Ovary (tissue), 9 donors: ENCODE results near the gene C19orf12. TPM values are rescaled to one million over a fixed set of nuclear protein-coding genes. Genes with fewer than 3 reads are reported as not detected.

ENCODE experiments used
- DNase-seq, 5 donors: peaks; one replicate each; pipeline ENCODE4 v3.0.0-alpha.2; 2019 to 2020
- H3K27ac ChIP-seq, 2 donors: fragments of 200-600 bp; one replicate each; pipeline versions ENCODE4 v1.5.1 to v1.8.0; 2019 to 2022
- H3K27me3 ChIP-seq: fragments of 200-600 bp; one replicate; pipeline ENCODE4 v1.8.0; 2022
- H3K36me3 ChIP-seq: fragments of 200-600 bp; sonication (generic); one replicate; pipeline ENCODE4 v1.5.1; 2019
- H3K4me1 ChIP-seq: one replicate; pipeline ENCODE4 v1.8.1; 2013; ENCODE audit warnings: mild to moderate bottlenecking, moderate library complexity; ENCODE audit not compliant: insufficient read depth
- H3K4me3 ChIP-seq: fragments of 200-600 bp; sonication (generic); one replicate; pipeline ENCODE4 v1.5.1; 2017
- H3K9me3 ChIP-seq, 2 donors: fragments of 200-600 bp in 1 of 2; sonication (generic) in 1 of 2; one replicate each; pipeline versions ENCODE4 v1.5.1 to v1.8.1; 2013 to 2019; ENCODE audit warnings: mild to moderate bottlenecking in 1 of 2, moderate library complexity in 1 of 2
- EP300 ChIP-seq: sonication (generic); formaldehyde crosslinking; IDR thresholded peaks from one replicate; pipeline ENCODE4 v1.6.1; 2017; ENCODE audit warnings: antibody characterized with exemption
- POLR2A ChIP-seq: fragments of 450-650 bp; IDR thresholded peaks from one replicate; pipeline ENCODE4 v1.6.1; 2017; ENCODE audit warnings: antibody characterized with exemption, mild to moderate bottlenecking, moderate library complexity
- WGBS, 3 donors: extraction: QIAGEN DNeasy Blood & Tissue Kit in 1 of 3; methylation state at CpG; one replicate each; pipeline versions ENCODE4 v1.1.5 to v1.1.7; 2013 to 2017; 5-methylcytosine and 5-hydroxymethylcytosine counted together
- intact Hi-C, 4 donors: fragments of 100-400 bp; cut with DNase I; formaldehyde crosslinking; loops; one replicate each; pipeline versions ENCODE4 v1.11.0 to v1.15.1; 2022 to 2023
- polyA plus RNA-seq, 2 donors: library from polyadenylated mRNA; stranded (reverse); fragments of 200-250 nt in 1 of 2; fragments of 350-450 nt in 1 of 2; fragmentation: Illumina TruSeq in 1 of 2; extraction: RNeasy Lipid Tissue Mini Kit (QIAGEN cat#74804) in 1 of 2; gene quantifications; one replicate each; pipeline ENCODE4 v1.2.3, GENCODE V29; 2013 to 2014
- total RNA-seq, 7 donors: library from RNA; depleted of rRNA in 2 of 7; stranded (reverse); fragments of >200 nt in 2 of 7; fragmentation: NEBNext Ultra II Directional in 3 of 7; extraction: Animal tissue kit (Norgen Biotek cat#: 25700) in 3 of 7; gene quantifications; one replicate each; pipeline versions ENCODE4 v1.1.0 to v1.2.4, GENCODE V29; 2016 to 2023
- TF ChIP-seq, protein P1 (sequence below), 3 donors: fragments of 450-650 bp in 2 of 3; fragments of 200-600 bp in 1 of 3; IDR thresholded peaks; one replicate each; pipeline versions ENCODE4 v1.5.1 to v1.8.0; 2016 to 2022; ENCODE audit warnings: antibody characterized with exemption in 3 of 3, mild to moderate bottlenecking in 1 of 3
- donor health status: DM: no; HTN: no; CAD: no; lungs with moderate emphysema.
- donor health status: DM: no; HTN: no; CAD: no.
- donor health status: Bipolar disorder and iron deficiency.
- donor health status: DM: yes; HTN: yes; CAD: no.
- donor health status: DM: no; HTN: no; CAD: no.
- donor health status: DM: yes; HTN: yes; CAD: no.

C19orf12 gene
- total and polyA plus RNA-seq, 9 donors = 15.6 to 33.6 (median 24.1) TPM

DNA sequence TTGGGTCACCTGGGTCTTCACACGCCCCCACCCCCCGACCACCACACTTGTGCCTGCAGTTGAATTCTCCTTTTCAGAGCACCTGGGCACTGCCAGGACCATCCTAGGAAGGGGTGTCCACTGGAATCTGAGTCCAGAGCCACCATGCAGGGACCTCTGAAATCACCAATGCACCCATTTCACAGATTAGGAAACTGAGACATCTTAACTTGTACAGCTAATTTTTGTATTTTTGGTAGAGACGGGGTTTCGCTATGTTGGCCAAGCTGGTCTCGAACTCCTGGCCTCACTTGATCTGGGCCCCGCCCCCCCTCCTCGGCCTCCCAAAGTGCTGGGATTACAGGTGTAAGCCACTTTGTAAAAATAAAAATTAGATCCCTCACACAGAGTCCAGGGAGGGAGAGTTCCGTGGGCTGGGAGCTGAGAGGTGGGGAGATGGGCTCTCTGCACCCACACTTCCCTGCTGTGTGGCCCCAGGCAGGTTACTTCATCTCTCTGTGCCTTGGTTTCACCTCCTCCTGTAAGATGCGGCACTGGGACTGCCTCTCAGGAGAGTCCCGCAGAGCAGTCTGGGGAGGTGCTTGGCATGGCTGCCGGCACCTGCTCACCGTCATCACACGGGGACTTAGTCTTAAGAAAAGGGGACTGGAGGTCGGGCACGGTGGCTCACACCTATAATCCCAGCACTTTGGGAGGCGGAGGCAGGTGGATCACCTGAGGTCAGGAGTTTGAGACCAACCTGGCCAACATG is 45.9 kb upstream of the C19orf12 start:
- TF ChIP-seq, protein P1, sequence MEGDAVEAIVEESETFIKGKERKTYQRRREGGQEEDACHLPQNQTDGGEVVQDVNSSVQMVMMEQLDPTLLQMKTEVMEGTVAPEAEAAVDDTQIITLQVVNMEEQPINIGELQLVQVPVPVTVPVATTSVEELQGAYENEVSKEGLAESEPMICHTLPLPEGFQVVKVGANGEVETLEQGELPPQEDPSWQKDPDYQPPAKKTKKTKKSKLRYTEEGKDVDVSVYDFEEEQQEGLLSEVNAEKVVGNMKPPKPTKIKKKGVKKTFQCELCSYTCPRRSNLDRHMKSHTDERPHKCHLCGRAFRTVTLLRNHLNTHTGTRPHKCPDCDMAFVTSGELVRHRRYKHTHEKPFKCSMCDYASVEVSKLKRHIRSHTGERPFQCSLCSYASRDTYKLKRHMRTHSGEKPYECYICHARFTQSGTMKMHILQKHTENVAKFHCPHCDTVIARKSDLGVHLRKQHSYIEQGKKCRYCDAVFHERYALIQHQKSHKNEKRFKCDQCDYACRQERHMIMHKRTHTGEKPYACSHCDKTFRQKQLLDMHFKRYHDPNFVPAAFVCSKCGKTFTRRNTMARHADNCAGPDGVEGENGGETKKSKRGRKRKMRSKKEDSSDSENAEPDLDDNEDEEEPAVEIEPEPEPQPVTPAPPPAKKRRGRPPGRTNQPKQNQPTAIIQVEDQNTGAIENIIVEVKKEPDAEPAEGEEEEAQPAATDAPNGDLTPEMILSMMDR (IDR thresholded peaks at IDR 0.05) = no peak
- TF ChIP-seq EP300 = no peak
- no peak for TF ChIP-seq POLR2A
- no peak for DNase-seq
- Histone ChIP-seq H3K4me3 (no peak overlapping the region), H3K9me3 (no peaks in the 10 kb centered on the region), H3K27ac (no peak overlapping the region), H3K36me3 (no peaks in the 10 kb centered on the region), H3K27me3 (no peaks in the 10 kb centered on the region), H3K4me1 (no peaks in the 10 kb centered on the region)
- 85 to 91% (median 90%) methylated on average over 16 of the region's 16 CpGs for WGBS, 3 donors
- intact Hi-C loops = loop anchor here in 1 of 4 donors (10.0 kb wide), 1 partner anchor 114 kb away; no protein-coding TSS in a partner anchor

DNA sequence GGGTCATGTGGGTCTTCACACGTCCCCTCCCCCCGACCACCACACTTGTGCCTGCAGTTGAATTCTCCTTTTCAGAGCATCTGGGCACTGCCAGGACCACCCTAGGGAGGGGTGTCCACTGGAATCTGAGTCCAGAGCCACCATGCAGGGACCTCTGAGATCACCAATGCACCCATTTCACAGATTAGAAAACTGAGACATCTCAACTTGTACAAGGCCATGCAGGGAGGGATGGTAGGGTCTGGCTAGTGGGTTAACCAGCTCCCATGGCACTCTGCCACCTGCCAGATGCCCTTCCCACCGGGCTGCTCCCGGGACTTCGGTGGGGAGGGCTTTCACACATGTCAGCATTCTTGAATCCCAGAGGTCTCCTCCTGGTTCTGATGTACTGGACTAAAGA is 44.3 kb upstream of the C19orf12 start:
- WGBS, 3 donors = 52 to 68% (median 63%) methylated on average over 5 of the region's 5 CpGs

DNA sequence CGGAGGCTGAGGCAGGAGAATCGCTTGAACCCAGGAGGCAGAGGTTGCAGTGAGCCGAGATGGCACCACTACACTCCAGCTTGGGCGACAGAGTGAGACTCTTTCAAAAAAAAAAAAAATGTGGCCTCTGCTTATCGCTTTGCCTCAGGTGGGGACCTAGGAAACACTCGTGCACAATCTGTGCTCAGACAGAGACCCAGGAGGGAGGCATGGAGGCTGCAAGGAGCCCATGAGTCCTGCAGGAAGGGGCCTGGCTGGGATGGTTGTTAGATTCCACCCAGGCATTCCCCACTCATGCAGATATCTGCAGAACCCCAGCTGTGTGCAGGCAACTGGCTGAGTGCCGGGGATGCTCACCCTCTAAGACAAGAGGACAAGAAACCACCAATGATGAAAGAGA is 43.8 kb upstream of the C19orf12 start:
- TF ChIP-seq, protein P1 (IDR thresholded peaks at IDR 0.05) = no peak
- no peak for TF ChIP-seq POLR2A
- TF ChIP-seq EP300 = no peak
- H3K4me1 ChIP-seq = no peaks in the 10 kb centered on the region

More for the DNA sequence above, 44.3 kb upstream of the C19orf12 start:
- intact Hi-C loops = no loop called here
- TF ChIP-seq POLR2A (no peak), EP300 (no peak)
- TF ChIP-seq, protein P1 (IDR thresholded peaks at IDR 0.05) = no peak
- Histone ChIP-seq H3K27me3 (no peaks in the 10 kb centered on the region), H3K4me1 (no peaks in the 10 kb centered on the region), H3K36me3 (no peaks in the 10 kb centered on the region), H3K9me3 (no peaks in the 10 kb centered on the region), H3K27ac (no peak overlapping the region), H3K4me3 (no peak overlapping the region)
- DNase-seq = no peak

DNA sequence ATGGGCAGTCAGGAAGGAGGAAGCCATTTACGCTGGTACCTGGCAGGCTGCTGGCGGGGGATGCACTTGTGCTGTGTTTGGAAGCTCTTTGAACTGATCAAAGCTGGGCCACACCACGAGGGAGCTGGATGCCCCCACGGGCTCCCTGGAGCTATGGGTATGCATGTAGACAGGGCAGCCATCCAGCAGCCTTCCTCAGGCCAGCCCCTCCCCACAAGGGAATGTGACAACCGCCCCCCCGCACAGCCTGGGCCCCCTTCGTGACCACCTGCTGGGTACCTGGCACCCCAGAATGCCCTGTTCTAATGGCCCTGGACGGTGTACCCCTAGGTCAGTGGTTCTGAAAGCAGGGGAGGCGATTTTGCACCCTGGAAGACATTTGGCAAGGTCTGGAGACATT is 42.5 kb upstream of the C19orf12 start:
- no peak for DNase-seq
- 72 to 82% (median 79%) methylated on average over 6 to 9 of the region's 9 CpGs for WGBS, 3 donors
- intact Hi-C loops = no loop called here

More for the DNA sequence above, 43.8 kb upstream of the C19orf12 start:
- DNase-seq = no peak
- WGBS, 3 donors = 81 to 88% (median 82%) methylated on average over 7 of the region's 7 CpGs
- no peaks in the 10 kb centered on the region for H3K36me3 ChIP-seq
- no peak overlapping the region for H3K27ac ChIP-seq
- intact Hi-C loops = no loop called here
- H3K9me3 ChIP-seq = no peaks in the 10 kb centered on the region
- no peaks in the 10 kb centered on the region for H3K27me3 ChIP-seq
- H3K4me3 ChIP-seq = no peak overlapping the region

More for the DNA sequence above, 42.5 kb upstream of the C19orf12 start:
- Histone ChIP-seq H3K9me3 (no peaks in the 10 kb centered on the region), H3K4me1 (no peaks in the 10 kb centered on the region), H3K4me3 (no peak overlapping the region), H3K27ac (no peak overlapping the region), H3K36me3 (no peaks in the 10 kb centered on the region), H3K27me3 (no peaks in the 10 kb centered on the region)
- TF ChIP-seq, protein P1 (IDR thresholded peaks at IDR 0.05) = no peak
- TF ChIP-seq EP300 (no peak), POLR2A (no peak)
